NOMO-1 (cell line): ENCODE data around the gene MARCKS.
"Not testable (repeated sequence)": the region's sequence is repeated elsewhere in the genome, so short reads cannot be mapped to it uniquely, and the experiment has no call there.

Source experiments
- DNase-seq, 2 experiments: peaks; one replicate each; lab custom pipeline; 2025; ENCODE audit not compliant: unreplicated experiment in 2 of 2; lab: John Stamatoyannopoulos, UW

MARCKS gene

GRCh38 chr6:113881478-113881980, 24.4 kb downstream of the MARCKS start:
- DNase-seq = peak; percentile 88 to 98

GRCh38 chr6:113882336-113883022, 25.3 kb downstream of the MARCKS start:
- no peak for DNase-seq

GRCh38 chr6:113884011-113884410, 26.9 kb downstream of the MARCKS start:
- DNase-seq = no peak

GRCh38 chr6:113886512-113886911, 29.4 kb downstream of the MARCKS start:
- no peak for DNase-seq

GRCh38 chr6:113888493-113888892, 31.3 kb downstream of the MARCKS start:
- no peak for DNase-seq

GRCh38 chr6:113888956-113889630, 31.9 kb downstream of the MARCKS start:
- no peak for DNase-seq

GRCh38 chr6:113893451-113893850, 36.3 kb downstream of the MARCKS start:
- no peak for DNase-seq

- DNase-seq = no peak
Measured at GRCh38 chr6:113893866-113894265, 36.7 kb downstream of the MARCKS start.

GRCh38 chr6:113894712-113895674, 37.8 kb downstream of the MARCKS start:
- DNase-seq = no peak

- DNase-seq = no peak
Measured at GRCh38 chr6:113901482-113901881, 44.3 kb downstream of the MARCKS start.

- DNase-seq = no peak
Measured at GRCh38 chr6:113903666-113904330, 46.7 kb downstream of the MARCKS start.

GRCh38 chr6:113907102-113907815, 50.1 kb downstream of the MARCKS start:
- no peak for DNase-seq

- DNase-seq = no peak
Measured at GRCh38 chr6:113908801-113909200, 51.7 kb downstream of the MARCKS start.

GRCh38 chr6:113909224-113909856, 52.2 kb downstream of the MARCKS start:
- peak; percentile 8 to 49 for DNase-seq

GRCh38 chr6:113910285-113910684, 53.1 kb downstream of the MARCKS start:
- not testable (repeated sequence) for DNase-seq
